DOHH2 (cell line): Measurements from ENCODE around the gene PER1.
A peak's percentile ranks its signal among the peaks of the same experiment; 100 is the strongest.

Experiments used
- H3F3A ChIP-seq: fragments of 200-600 bp; sonication (generic), shearing (Covaris generic); 2 replicates; pipeline ENCODE4 v1.6.0; 2016; ENCODE audit warnings: antibody characterized with exemption, mild to moderate bottlenecking; ENCODE audit not compliant: control insufficient read depth, insufficient read depth
- H3K27ac ChIP-seq: fragments of 200-600 bp; sonication (generic); 2 replicates; pipeline ENCODE4 v1.5.1; 2014; ENCODE audit warnings: low read depth, mild to moderate bottlenecking, low read length, moderate library complexity
- H3K27me3 ChIP-seq: fragments of 200-600 bp; sonication (generic); 2 replicates; pipeline ENCODE4 v1.6.1; 2014; ENCODE audit warnings: mild to moderate bottlenecking, low read length, mixed read lengths; ENCODE audit not compliant: control insufficient read depth
- H3K36me3 ChIP-seq: fragments of 200-600 bp; sonication (generic); 2 replicates; pipeline ENCODE4 v1.6.1; 2014; ENCODE audit warnings: mild to moderate bottlenecking, low read length, moderate library complexity, mixed read lengths; ENCODE audit not compliant: control insufficient read depth
- H3K4me1 ChIP-seq: fragments of 200-600 bp; sonication (generic); 2 replicates; pipeline ENCODE4 v1.6.1; 2014; ENCODE audit warnings: mild to moderate bottlenecking, low read length, mixed read lengths; ENCODE audit not compliant: control insufficient read depth
- H3K4me2 ChIP-seq: fragments of 200-600 bp; sonication (generic); 2 replicates; pipeline ENCODE4 v1.6.0; 2014; ENCODE audit warnings: mild to moderate bottlenecking, low read length, moderate library complexity
- H3K4me3 ChIP-seq: fragments of 200-600 bp; sonication (generic); 2 replicates; pipeline ENCODE4 v1.5.1; 2014; ENCODE audit warnings: mild to moderate bottlenecking, low read length, mixed read lengths
- H3K79me2 ChIP-seq: fragments of 200-600 bp; sonication (generic); 2 replicates; pipeline ENCODE4 v1.6.1; 2014; ENCODE audit warnings: mild to moderate bottlenecking, low read length, mixed read lengths; ENCODE audit not compliant: control insufficient read depth
- H3K9me2 ChIP-seq: fragments of 200-600 bp; sonication (generic); replicated peaks from 2 replicates; pipeline ENCODE4 v1.6.1; 2014; ENCODE audit warnings: mild to moderate bottlenecking, low read length, mixed read lengths; ENCODE audit not compliant: control insufficient read depth
- H3K9me3 ChIP-seq: fragments of 200-600 bp; sonication (generic); 2 replicates; pipeline ENCODE4 v1.6.1; 2014; ENCODE audit warnings: antibody characterized with exemption, low read length, mixed read lengths; ENCODE audit not compliant: control insufficient read depth, insufficient read depth
- H4K20me1 ChIP-seq: fragments of 200-600 bp; sonication (generic); 2 replicates; pipeline ENCODE4 v1.6.0; 2014; ENCODE audit warnings: low read depth, mild to moderate bottlenecking, antibody characterized with exemption, low read length, moderate library complexity; ENCODE audit not compliant: control insufficient read depth, insufficient read depth
- CTCF ChIP-seq: fragments of 200-600 bp; sonication (generic); IDR thresholded peaks from one replicate; pipeline ENCODE4 v1.5.1; 2014; ENCODE audit warnings: antibody characterized with exemption, mild to moderate bottlenecking, low read depth, low read length; ENCODE audit not compliant: poor library complexity, severe bottlenecking
- EZH2phosphoT487 ChIP-seq: fragments of 200-600 bp; sonication (generic); IDR thresholded peaks from 2 replicates; pipeline ENCODE4 v1.6.1; 2017; ENCODE audit warnings: borderline replicate concordance, mild to moderate bottlenecking, antibody characterized with exemption, low read length, moderate library complexity, mixed read lengths

PER1 gene

DNA sequence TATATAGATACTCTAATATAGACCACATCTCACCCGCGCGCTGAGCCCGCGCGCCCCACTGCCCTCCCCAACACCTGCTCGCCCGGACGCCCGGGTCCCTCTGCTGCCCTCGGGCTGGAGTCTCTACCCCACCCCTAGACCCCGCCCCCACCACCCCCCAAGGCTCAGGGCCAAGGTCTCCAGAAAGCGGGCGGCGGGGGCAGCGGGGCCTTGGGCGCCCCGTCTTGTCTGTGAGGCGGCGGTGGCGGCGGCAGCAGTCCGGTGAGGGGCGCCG lies 30.9 kb downstream of the PER1 start:
- H3K27me3 ChIP-seq: peaks cover 60% of the 10 kb centered on the region
- peaks cover 24% of the 10 kb centered on the region for H3F3A ChIP-seq
- no peak overlapping the region for H3K27ac ChIP-seq
- no peaks in the 10 kb centered on the region for H3K36me3 ChIP-seq
- H4K20me1 ChIP-seq: 0 out of 2 replicates have a peak, but pooled peaks cover 7% of the 10 kb centered on the region
- H3K4me2 ChIP-seq: peak overlapping the region; percentile 98
- no peaks in the 10 kb centered on the region for H3K79me2 ChIP-seq
- no peaks in the 10 kb centered on the region for H3K9me2 ChIP-seq
- peaks cover 72% of the 10 kb centered on the region for H3K4me1 ChIP-seq
- H3K9me3 ChIP-seq: no peaks in the 10 kb centered on the region
- H3K4me3 ChIP-seq: peak overlapping the region; percentile 80
- TF ChIP-seq CTCF (no peak), EZH2phosphoT487 (no peak)

- H3K27me3 ChIP-seq: peaks cover 65% of the 10 kb centered on the region
These were observed 31.4 kb downstream of the PER1 start for GRCh38 chr17:8120520-8121406.

DNA sequence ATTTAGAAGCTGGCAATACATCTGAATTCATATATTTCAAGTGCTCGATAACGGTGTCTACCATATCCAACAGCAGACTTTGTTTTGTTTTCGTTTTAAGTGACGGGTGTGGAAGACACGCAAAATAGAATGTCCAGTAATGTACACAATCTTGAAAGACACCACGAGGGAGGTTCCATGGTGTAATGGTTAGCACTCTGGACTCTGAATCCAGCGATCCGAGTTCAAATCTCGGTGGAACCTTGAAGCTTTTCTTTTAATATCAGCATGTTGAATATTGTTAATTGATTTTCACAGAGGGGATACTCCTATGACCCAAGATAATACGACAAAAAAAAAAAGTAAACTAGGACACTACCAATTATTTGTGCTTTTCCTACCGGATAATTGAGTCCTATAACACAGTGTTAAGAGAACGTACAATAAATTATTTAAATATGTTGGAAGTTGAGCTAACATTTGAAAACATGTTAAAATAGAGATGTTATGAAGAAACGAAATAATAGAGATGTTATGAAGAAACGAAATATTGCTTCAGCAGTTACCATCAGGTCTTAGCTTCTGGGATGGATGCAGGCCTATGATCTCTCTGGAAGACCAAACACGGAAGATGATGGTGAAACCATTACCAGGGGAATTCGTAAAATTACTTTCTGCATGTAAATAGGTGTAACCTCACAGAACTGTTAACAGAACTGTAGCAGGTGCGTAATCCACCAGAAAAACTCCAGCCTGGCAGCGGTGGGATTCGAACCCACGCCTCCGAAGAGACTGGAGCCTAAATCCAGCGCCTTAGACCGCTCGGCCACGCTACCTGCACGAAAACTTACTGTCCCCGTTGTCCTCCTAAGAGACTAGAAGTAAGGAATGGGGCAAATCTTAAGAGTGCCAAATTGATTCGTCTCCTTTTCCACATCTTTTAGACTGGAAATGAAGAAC lies 32.4 kb downstream of the PER1 start:
- Histone ChIP-seq H4K20me1 (0 out of 2 replicates have a peak, but pooled peaks cover 7% of the 10 kb centered on the region), H3K79me2 (no peaks in the 10 kb centered on the region), H3K27ac (peak overlapping the region; percentile 41), H3K27me3 (peaks cover 70% of the 10 kb centered on the region), H3K4me2 (peak overlapping the region; percentile 98), H3K4me3 (peak overlapping the region; percentile 80), H3K9me3 (no peaks in the 10 kb centered on the region), H3F3A (peaks cover 24% of the 10 kb centered on the region), H3K9me2 (no peaks in the 10 kb centered on the region), H3K4me1 (peaks cover 66% of the 10 kb centered on the region), H3K36me3 (no peaks in the 10 kb centered on the region)
- no peak for TF ChIP-seq CTCF
- TF ChIP-seq EZH2phosphoT487: no peak

More at GRCh38 chr17:8120520-8121406, 31.4 kb downstream of the PER1 start:
- Histone ChIP-seq H4K20me1 (0 out of 2 replicates have a peak, but pooled peaks cover 7% of the 10 kb centered on the region), H3K4me3 (peak overlapping the region; percentile 80), H3K9me2 (no peaks in the 10 kb centered on the region), H3K4me2 (peak overlapping the region; percentile 98), H3K27ac (peak overlapping the region; percentile 41), H3K79me2 (no peaks in the 10 kb centered on the region), H3K4me1 (peaks cover 72% of the 10 kb centered on the region), H3K9me3 (no peaks in the 10 kb centered on the region), H3K36me3 (no peaks in the 10 kb centered on the region), H3F3A (peaks cover 24% of the 10 kb centered on the region)
- TF ChIP-seq EZH2phosphoT487 (no peak), CTCF (peak; percentile 54)
